ENCODE measurements around the gene LSAMP. TPM values are rescaled to one million over a fixed set of nuclear protein-coding genes. Genes with fewer than 3 reads are reported as not detected.

LSAMP gene
- total and polyA plus RNA-seq, 9 of the 15 experiments (the other 6 are each of a cell fraction or from before 2014, with no cell fraction given) = 0.09 to 0.11 TPM; not detected in 7

- no peak for TF ChIP-seq CHD7 (IDR thresholded peaks at IDR 0.05; ENCODE audit: low read depth, low read length)
- no peak for TF ChIP-seq SIRT6 (IDR thresholded peaks at IDR 0.05; ENCODE audit: low read depth, low read length)
- no peak for TF ChIP-seq ATF1 (CRISPR knock-in tag; IDR thresholded peaks at IDR 0.05)
- TF ChIP-seq ATF1 (tag; IDR thresholded peaks at IDR 0.05) = no peak
- TF ChIP-seq SFPQ (IDR thresholded peaks at IDR 0.05; ENCODE audit: low read depth, low read length) = no peak
- no peak for TF ChIP-seq MYBL2 (IDR thresholded peaks at IDR 0.05; ENCODE audit: low read depth)
- no peak for TF ChIP-seq MYBL2 (CRISPR knock-in tag; IDR thresholded peaks at IDR 0.05; ENCODE audit: borderline replicate concordance)
- TF ChIP-seq BCOR (IDR thresholded peaks at IDR 0.05) = no peak
- TF ChIP-seq BRD4 (IDR thresholded peaks at IDR 0.05) = no peak
Observed at GRCh38 chr3:115975353-115975752, 469.9 kb downstream of the LSAMP start (continued).
